CD4-positive, alpha-beta T cell treated with Interleukin-4 for 4 hours (primary cell): ENCODE measurements around the gene HSPA4.
"Not testable (repeated sequence)": the region's sequence is repeated elsewhere in the genome, so short reads cannot be mapped to it uniquely, and the experiment has no call there.

Experiments
- DNase-seq: peaks from one replicate; pipeline ENCODE4 v3.0.0-alpha.2; 2020

Gene HSPA4

GRCh38 chr5:133051542-133052316 is at the start of gene HSPA4:
TSS of gene HSPA4 (plus strand) at chr5:133052013. CDS start at chr5:133052251, 238 bp downstream.
- DNase-seq: peak; percentile 98

- no peak for DNase-seq
Observed at GRCh38 chr5:133006653-133007052, 45.2 kb upstream of the HSPA4 start.

GRCh38 chr5:133008455-133008854 is 43.4 kb upstream of the HSPA4 start:
- not testable (repeated sequence) for DNase-seq

GRCh38 chr5:133015466-133015865 is 36.3 kb upstream of the HSPA4 start:
- no peak for DNase-seq

GRCh38 chr5:133017964-133018363 is 33.8 kb upstream of the HSPA4 start:
- no peak for DNase-seq

GRCh38 chr5:133019471-133019870 is 32.3 kb upstream of the HSPA4 start:
- not testable (repeated sequence) for DNase-seq

DNA sequence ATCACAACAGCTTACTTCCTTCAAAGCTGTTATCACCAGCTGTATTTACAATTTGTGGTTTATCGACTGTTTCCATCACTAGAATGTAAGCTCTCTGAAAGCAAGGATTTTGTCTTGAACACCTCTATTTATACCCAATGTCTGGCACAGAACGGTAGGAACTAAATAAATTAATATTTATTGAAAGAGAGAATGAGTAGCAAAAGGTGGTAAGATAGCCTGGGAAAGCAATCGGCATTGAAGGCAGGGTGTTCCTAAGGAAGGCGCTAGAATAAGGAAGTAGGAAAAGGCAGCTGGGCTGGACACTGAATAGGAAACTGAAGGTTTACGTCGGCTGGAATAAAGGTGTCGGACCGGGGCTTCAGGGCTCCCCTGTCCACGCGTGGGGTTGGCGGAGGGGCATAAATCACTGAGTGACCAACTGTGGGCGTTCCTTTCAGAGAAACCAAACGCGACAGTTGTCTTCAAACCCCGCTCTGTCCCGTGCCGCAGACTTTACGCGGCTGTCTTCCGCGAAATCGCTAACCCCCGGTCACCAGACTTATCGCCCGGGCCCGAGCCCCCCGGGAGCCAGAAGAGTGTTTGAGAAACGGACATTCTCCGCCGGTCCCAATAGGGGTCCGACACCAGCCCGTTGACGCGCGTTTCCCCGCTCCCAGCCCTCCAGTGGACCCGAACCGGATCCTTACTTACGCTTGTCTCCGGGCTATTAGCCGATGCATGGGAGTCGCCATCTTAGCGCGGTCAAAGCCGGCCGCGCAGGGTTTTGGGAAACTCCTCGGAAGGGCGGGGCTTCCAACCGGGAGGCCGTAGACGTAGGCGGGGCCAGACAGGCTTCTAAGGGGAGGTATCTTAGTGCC is 25.8 kb upstream of the HSPA4 start, which contains the start of gene ZCCHC10:
ZCCHC10 (minus strand) TSS at position 746 of the 860 bp plus-strand sequence; CDS start at position 734, 12 bp downstream.
- DNase-seq: peak; percentile 89

DNA sequence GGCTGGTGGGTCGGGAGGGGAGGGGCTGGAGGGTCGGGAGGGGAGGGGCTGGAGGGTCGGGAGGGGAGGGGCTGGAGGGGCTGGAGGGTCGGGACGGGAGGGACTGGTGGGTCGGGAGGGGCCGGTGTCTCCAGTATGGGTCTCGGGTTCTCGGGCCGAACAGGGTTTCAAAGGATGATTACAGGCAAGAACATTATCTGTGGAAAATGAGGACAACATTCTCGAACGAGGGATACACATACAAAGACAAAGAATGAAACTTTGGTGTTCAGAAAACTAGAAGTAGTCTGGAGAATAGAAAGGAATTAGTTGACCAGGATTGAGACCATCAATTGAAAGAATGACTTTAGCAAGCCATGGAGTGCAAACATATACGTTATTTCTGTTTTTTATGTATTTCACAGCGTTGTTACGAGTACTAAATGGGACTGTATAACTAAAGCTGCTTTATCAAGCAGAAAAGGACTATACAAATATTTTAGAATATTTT is 25.1 kb upstream of the HSPA4 start:
- DNase-seq: no peak

DNA sequence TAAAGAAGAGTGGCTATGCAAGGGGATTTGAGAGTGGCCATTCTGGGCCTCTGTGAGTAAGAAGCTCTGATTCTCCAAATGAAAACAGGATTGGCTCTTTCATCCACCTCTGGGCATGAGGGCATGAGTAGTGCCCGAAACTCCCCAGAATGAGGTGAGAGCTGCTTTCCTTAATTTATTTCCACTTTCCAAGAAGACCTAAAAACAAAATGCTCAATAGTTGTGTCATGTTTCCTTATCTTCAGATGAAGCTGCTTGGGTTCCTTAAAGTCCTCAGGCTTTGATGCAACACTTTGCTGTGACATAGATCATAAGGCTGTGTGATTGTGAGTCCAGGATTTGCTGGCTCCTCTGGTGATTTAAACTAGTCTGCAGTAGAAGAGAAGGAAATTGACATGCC is 22.4 kb upstream of the HSPA4 start:
- no peak for DNase-seq

GRCh38 chr5:133030343-133031005 is 21.3 kb upstream of the HSPA4 start:
- DNase-seq: no peak

GRCh38 chr5:133032852-133033742 is 18.7 kb upstream of the HSPA4 start:
- peak; percentile 11 for DNase-seq

DNA sequence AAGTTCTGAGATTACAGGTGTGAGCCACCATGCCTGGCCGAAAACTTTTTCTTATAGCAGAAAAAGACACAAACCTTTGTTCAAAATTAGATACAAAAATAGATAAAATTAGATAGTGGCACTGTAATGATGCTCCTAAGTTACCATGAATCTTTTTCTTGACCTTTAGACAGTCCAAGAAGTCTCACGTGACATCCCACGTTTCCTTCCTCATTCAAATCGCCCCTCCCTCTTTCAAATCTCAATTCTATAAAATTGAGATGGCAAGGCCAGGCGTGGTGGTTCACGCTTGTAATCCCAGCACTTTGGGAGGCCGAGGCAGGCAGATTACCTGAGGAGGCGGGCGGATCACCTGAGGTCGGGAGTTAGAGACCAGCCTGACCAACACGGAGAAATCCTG is 17.7 kb upstream of the HSPA4 start:
- DNase-seq: no peak

DNA sequence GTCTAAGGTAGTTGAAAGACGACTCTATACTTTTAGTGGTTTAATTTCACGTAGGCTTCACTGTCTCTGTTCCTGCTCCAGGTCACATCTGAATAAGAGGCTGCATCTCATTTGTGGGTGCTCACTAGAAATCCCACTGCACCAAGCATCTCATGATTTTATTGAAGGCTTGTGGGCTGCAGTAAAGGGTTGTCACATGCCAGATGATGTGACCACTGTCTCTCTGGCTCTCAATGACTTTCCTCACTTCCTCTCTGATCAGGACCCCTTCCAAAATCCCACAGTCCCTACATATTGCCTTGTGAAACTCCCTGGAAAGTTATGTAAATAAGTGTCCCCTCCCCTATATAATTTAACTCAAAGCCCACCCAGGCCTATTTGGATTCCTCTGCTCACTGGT is 16.6 kb upstream of the HSPA4 start:
- no peak for DNase-seq

DNA sequence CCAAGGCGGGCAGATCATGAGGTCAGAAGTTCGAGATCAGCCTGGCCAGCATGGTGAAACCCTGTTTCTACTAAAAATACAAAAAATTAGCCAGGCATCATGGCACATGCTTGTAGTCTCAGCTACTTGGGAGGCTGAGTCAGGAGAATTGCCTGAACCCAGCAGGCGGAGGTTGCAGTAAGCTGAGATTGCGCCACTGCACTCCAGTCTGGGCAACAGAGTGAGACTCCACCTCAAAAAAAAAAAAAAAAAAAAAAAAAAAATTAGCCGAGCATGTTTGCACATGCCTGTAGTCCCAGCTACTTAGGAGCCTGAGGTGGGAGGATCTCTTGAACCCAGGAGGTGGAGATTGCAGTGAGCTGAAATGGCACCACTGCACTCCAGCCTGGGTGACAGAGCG is 15.1 kb upstream of the HSPA4 start:
- DNase-seq: not testable (repeated sequence)

- no peak for DNase-seq
Observed at GRCh38 chr5:133041157-133041784, 10.5 kb upstream of the HSPA4 start.

DNA sequence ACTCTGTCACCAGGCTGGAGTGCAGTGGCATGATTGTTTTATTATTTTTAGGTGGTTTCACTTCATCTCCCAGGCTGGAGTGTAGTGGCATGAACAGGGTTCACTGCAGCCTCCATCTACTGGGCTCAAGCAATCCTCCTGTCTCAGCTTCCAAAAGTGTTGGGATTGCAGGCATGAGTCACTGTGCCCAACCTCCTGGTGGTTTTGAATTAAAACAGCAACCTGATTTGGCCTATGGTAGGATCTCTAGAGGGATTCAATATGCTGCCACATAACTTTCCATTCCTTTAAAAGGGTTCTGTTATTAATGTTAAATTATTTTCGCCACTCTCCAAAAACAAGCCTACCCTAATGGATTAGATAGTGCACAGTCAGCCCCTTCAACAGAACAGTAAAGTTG is 9.9 kb upstream of the HSPA4 start:
- DNase-seq: no peak

DNA sequence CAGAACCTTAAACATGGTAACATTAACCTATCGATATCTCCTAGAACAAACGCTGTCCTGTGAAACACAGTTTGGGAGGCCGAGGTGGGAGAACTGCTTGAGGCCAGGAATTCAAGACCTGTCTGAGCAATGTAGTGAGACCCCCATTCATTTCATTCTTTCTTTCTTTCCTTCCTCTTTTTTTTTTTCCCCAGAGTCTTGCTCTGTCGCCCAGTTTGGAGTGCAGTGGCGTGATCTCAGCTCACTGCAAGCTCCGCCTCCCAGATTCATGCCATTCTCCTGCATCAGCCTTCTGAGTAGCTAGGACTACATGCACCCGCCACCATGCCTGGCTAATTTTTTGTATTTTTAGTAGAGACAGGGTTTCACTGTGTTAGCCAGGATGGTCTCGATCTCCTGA is 5.3 kb upstream of the HSPA4 start:
- DNase-seq: not testable (repeated sequence)

DNA sequence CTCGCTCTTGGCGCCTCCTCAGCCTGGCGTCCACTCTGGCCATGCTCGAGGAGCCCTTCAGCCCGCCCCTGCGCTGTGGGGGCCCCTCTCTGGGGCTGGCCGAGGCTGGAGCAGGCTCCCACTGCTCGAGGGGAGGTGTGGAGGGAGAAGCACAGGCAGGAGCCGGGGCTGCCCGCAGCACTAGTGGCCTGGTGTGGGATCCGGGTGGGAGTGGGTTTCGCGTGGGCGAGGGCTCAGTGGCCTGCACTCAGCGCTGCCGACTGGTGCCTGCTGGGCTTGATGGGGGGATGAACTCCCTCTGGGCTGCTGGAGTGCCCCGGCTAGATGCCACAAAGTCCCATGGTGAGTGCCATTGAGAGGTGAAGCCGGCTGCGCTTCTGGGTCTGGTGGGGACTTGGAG is 4.4 kb upstream of the HSPA4 start:
- no peak for DNase-seq

- DNase-seq: no peak
Observed at GRCh38 chr5:133048993-133049725, 2.7 kb upstream of the HSPA4 start.

GRCh38 chr5:133049726-133050048 is 2.1 kb upstream of the HSPA4 start:
- no peak for DNase-seq

GRCh38 chr5:133050521-133050920 is 1.3 kb upstream of the HSPA4 start:
- no peak for DNase-seq
